Esophagus muscularis mucosa (tissue), 4 donors: ENCODE measurements around the gene NANS. TPM values are rescaled to one million over a fixed set of nuclear protein-coding genes. Genes with fewer than 3 reads are reported as not detected.

Experiments
- DNase-seq: peaks from one replicate; pipeline ENCODE4 v3.0.0-alpha.2; 2017; ENCODE audit errors: extremely low spot score
- H3K27ac ChIP-seq, 4 donors: fragments of 200-600 bp; sonication (generic); replicated peaks in 1 of 4; 1 replicate in 3 of 4; 2 replicates in 1 of 4; pipeline ENCODE4 v1.5.1; 2016 to 2019; ENCODE audit warnings: mild to moderate bottlenecking in 1 of 4
- H3K27me3 ChIP-seq, 4 donors: fragments of 200-600 bp; sonication (generic); one replicate each; pipeline versions ENCODE4 v1.5.1 to v1.6.0; 2016 to 2019
- H3K36me3 ChIP-seq, 4 donors: fragments of 200-600 bp; sonication (generic); one replicate each; pipeline ENCODE4 v1.5.1; 2016 to 2019
- H3K4me1 ChIP-seq, 4 donors: fragments of 200-600 bp; sonication (generic); one replicate each; pipeline ENCODE4 v1.5.1; 2016 to 2019
- H3K4me3 ChIP-seq, 4 donors: fragments of 200-600 bp; sonication (generic); 1 replicate in 2 of 4; 2 replicates in 2 of 4; pipeline ENCODE4 v1.5.1; 2016 to 2019; ENCODE audit warnings: mild to moderate bottlenecking in 4 of 4, moderate library complexity in 1 of 4
- H3K9me3 ChIP-seq, 4 donors: fragments of 200-600 bp; sonication (generic); 1 replicate in 3 of 4; 2 replicates in 1 of 4; pipeline ENCODE4 v1.5.1; 2016 to 2019
- EP300 ChIP-seq: sonication (generic); formaldehyde crosslinking; IDR thresholded peaks from one replicate; pipeline ENCODE4 v1.6.1; 2017; ENCODE audit warnings: antibody characterized with exemption
- POLR2A ChIP-seq: fragments of 450-650 bp; IDR thresholded peaks from one replicate; pipeline ENCODE4 v1.6.1; 2017; ENCODE audit warnings: antibody characterized with exemption, moderate library complexity, mild to moderate bottlenecking, low read depth
- POLR2AphosphoS5 ChIP-seq, 2 donors: sonication (generic); formaldehyde crosslinking; IDR thresholded peaks; one replicate each; pipeline ENCODE4 v1.6.1; 2017; ENCODE audit warnings: antibody characterized with exemption in 2 of 2
- WGBS: methylation state at CpG from one replicate; pipeline ENCODE4 v1.1.5; 2018; 5-methylcytosine and 5-hydroxymethylcytosine counted together
- intact Hi-C: fragments of 100-400 bp; cut with DNase I; formaldehyde crosslinking; loops from one replicate; pipeline ENCODE4 v1.15.1; 2023
- small RNA-seq, 3 donors: library from RNA; depleted of rRNA; stranded (forward); fragments of <200 nt; gene quantifications; one replicate each; pipeline ENCODE3, GENCODE V24; 2016
- total RNA-seq, 4 donors: library from RNA; depleted of rRNA; stranded (reverse); fragments of >200 nt; gene quantifications; one replicate each; pipeline versions ENCODE4 v1.1.0 to v1.2.1, GENCODE V29; 2016
- TF ChIP-seq, protein P1 (sequence below), 3 experiments: fragments of 200-600 bp in 2 of 3; fragments of 450-650 bp in 1 of 3; sonication (generic) in 2 of 3; IDR thresholded peaks; one replicate each; pipeline ENCODE4 v1.5.1; 2017 to 2019; ENCODE audit warnings: antibody characterized with exemption in 3 of 3, mild to moderate bottlenecking in 2 of 3, moderate library complexity in 1 of 3

NANS gene
- total RNA-seq, 4 donors from 2014 or later = 25.3 to 54.7 (median 37.3) TPM

DNA sequence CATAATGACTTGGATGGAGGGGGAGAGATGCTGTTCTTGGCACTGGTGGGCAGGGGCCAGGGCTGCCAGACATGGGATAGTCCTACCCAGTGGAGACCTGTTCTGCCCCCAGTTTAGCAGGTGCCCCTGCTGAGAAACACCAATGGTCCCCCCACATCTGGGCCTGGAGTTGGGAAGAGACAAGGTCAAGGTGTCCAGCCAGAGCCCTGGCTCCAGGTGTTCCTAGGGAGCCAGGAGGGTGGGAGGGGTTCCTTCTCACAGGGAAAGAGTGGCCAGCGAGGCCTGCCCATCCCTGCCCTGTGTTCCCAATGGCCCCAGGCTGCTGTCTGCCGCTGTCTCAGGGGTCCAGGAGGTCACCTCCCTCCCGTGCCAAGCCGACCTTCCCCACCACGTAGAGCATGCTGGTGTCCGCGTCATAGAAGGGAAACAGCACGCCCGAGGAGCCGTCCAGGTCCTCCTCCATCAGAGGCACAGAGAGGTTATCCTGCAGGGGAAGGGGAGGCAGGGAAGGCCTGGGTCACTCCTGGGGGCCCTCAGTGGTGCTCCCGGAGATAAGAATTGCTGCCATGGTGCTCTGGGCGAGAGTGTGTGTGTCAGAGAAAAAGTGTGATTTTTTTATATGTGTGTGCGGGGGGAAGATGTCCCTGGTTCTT lies 74.2 kb downstream of the NANS start:
- H3K27me3 ChIP-seq = no peaks in the 10 kb centered on the region
- intact Hi-C loops = no loop called here
- 87% methylated on average over 12 of the region's 13 CpGs for WGBS

DNA sequence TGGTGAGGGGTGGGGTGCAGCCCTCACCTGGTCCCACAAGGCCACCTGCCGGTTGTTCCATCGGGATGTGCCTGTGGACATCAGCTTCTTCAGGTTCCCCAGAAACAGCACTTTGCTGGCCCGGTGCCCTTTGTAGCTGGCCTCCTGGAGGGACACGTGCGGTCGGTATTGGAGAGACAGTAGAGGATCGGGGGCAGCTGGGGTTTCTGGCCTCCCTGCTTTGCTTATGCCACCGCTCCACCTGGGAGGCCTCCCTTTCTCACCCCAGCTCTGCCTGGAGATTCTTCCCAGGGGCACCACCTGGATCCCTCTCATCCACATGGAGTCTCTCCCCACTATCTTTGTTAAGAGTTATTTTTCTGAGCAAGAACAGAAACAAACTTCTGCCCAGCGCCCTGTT lies 75.6 kb downstream of the NANS start:
- H3K9me3 ChIP-seq = no peaks in the 10 kb centered on the region
- peaks cover 0 to 6% (median 0%) of the 10 kb centered on the region in 4 donors for H3K36me3 ChIP-seq
- no peaks in the 10 kb centered on the region for H3K4me1 ChIP-seq
- H3K27ac ChIP-seq = no peak overlapping the region
- TF ChIP-seq POLR2AphosphoS5 (IDR thresholded peaks at IDR 0.05) (no peak), POLR2A (no peak), EP300 (no peak)
- TF ChIP-seq, protein P1, sequence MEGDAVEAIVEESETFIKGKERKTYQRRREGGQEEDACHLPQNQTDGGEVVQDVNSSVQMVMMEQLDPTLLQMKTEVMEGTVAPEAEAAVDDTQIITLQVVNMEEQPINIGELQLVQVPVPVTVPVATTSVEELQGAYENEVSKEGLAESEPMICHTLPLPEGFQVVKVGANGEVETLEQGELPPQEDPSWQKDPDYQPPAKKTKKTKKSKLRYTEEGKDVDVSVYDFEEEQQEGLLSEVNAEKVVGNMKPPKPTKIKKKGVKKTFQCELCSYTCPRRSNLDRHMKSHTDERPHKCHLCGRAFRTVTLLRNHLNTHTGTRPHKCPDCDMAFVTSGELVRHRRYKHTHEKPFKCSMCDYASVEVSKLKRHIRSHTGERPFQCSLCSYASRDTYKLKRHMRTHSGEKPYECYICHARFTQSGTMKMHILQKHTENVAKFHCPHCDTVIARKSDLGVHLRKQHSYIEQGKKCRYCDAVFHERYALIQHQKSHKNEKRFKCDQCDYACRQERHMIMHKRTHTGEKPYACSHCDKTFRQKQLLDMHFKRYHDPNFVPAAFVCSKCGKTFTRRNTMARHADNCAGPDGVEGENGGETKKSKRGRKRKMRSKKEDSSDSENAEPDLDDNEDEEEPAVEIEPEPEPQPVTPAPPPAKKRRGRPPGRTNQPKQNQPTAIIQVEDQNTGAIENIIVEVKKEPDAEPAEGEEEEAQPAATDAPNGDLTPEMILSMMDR (IDR thresholded peaks at IDR 0.05) = no peak
- DNase-seq = no peak
- WGBS = 85% methylated on average over 9 of the region's 9 CpGs
- no peak overlapping the region for H3K4me3 ChIP-seq
- no peaks in the 10 kb centered on the region for H3K27me3 ChIP-seq
- intact Hi-C loops = no loop called here

More for the DNA sequence above, 74.2 kb downstream of the NANS start:
- Histone ChIP-seq H3K36me3 (peaks cover 0 to 6% (median 0%) of the 10 kb centered on the region in 4 donors), H3K4me3 (no peak overlapping the region), H3K27ac (no peak overlapping the region), H3K9me3 (no peaks in the 10 kb centered on the region), H3K4me1 (no peaks in the 10 kb centered on the region)
- no peak for TF ChIP-seq POLR2A
- TF ChIP-seq, protein P1 (IDR thresholded peaks at IDR 0.05) = no peak
- no peak for TF ChIP-seq POLR2AphosphoS5 (IDR thresholded peaks at IDR 0.05)
- no peak for TF ChIP-seq EP300
- no peak for DNase-seq

Small RNA genes lying within 50 kb of the gene (small RNA-seq; reads per million reads assigned to genes)
- gene RF00017 (0 reads per million in 3 donors), gene RNU6-918P (0 reads per million in 3 donors)

Other genes starting within 250 kb of the NANS start
- gene FOXE1, start 203.5 kb upstream of the NANS start, total RNA-seq = not detected
- gene TRMO, start 134.2 kb upstream of the NANS start, total RNA-seq = 10 to 100 TPM; 16.6 to 22.7 (median 18.8) TPM
- gene HEMGN, start 118.6 kb upstream of the NANS start, total RNA-seq = 1 to 10 TPM in 1 of 4 donors, not detected in 3; 1.2 TPM
- gene ANP32B, start 73.4 kb upstream of the NANS start, total RNA-seq = 10 to 100 TPM; 30.2 to 52.7 (median 39.9) TPM
- gene TRIM14, start 62.5 kb downstream of the NANS start, total RNA-seq = 10 to 100 TPM in 2 of 4 donors, 1 to 10 TPM in 2; 6.1 to 14.9 (median 11.2) TPM
- 1 to 10 TPM in 3 of 4 donors, under 1 TPM in 1; 0.42 to 2.7 (median 1.9) TPM for gene CORO2A, start 135.9 kb downstream of the NANS start, total RNA-seq
- gene TBC1D2, start 198.9 kb downstream of the NANS start, total RNA-seq = 10 to 100 TPM in 1 of 4 donors, 1 to 10 TPM in 3; 5.0 to 12.4 (median 7.3) TPM